GM18858 (cell line): ENCODE data around the gene FHIP1A.
"Not testable (repeated sequence)": the region's sequence is repeated elsewhere in the genome, so short reads cannot be mapped to it uniquely, and the experiment has no call there.

Experiments
- ATAC-seq: cut with Tn5 transposase; IDR thresholded peaks from one replicate; pipeline ENCODE4 v1.9.1; 2021; ENCODE audit not compliant: unreplicated experiment

Gene FHIP1A

DNA sequence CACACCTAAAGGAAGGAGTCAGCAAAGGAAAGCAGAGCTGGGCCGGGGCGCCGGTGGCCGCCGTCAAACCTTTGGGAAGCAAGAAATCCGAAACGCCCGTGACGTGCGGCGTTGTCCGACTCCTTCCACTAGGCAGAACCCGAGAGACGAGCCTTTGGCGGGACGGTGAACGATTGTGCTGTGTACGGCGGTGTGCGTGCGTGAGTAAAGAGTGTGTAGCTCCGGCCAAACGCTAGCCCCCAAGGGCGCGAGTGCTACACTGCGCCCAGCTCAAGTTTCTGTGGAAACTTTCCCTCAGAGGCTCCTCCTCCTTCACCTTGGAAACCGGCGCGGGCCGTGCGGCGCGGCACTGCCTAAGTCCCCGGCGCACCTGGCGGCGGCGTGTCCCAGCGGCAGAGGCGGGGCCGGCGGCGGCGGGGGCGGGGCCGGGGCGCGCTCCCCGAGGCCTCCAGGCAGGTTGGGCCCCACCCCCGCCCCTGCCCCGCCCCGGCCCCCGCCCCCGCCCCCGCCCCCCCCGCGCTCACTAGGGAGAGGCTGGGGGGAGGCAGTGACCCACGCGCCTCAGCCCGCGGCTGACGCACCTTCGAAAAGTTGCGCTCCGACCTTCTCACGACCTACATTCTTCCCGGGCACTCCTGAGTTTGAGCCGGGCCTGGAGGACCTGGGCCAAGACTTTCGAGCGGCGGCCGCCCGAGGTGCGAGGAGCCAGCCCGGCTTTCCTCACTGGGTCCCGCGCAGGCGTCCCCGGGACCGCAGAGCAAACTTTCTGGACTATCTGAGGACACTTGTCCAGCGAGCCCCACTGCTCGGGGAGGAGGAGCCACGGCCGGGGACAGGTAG lies at the start of gene FHIP1A:
Gene FHIP1A, plus strand, starts transcription at position 547 of the 840 bp plus-strand sequence. CDS start 157,084 bp downstream, outside the sequence.
- ATAC-seq, result peak; percentile 86

GRCh38 chr4:151359576-151359975 lies 49.4 kb upstream of the FHIP1A start:
- ATAC-seq, result no peak

- no peak for ATAC-seq
These were observed 47.9 kb upstream of the FHIP1A start for GRCh38 chr4:151361126-151361525.

DNA sequence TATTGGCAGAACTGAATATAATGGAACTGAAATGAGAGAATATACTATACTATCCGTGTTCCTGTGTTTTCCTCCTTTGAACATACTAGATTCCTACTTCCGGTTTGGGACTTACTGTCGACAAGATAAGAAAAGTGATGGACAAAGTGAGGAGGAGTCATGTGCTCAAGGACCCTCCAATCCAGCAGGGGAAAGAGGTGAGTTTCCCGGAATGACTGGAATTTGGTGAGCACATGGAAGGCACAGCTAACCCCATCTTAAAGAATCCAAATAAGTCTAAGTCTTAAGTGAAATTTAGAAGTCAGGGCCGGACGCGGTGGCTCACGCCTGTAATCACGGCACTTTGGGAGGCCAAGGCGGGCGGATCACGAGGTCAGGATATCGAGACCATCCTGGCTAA lies 47.0 kb upstream of the FHIP1A start:
- no peak for ATAC-seq

DNA sequence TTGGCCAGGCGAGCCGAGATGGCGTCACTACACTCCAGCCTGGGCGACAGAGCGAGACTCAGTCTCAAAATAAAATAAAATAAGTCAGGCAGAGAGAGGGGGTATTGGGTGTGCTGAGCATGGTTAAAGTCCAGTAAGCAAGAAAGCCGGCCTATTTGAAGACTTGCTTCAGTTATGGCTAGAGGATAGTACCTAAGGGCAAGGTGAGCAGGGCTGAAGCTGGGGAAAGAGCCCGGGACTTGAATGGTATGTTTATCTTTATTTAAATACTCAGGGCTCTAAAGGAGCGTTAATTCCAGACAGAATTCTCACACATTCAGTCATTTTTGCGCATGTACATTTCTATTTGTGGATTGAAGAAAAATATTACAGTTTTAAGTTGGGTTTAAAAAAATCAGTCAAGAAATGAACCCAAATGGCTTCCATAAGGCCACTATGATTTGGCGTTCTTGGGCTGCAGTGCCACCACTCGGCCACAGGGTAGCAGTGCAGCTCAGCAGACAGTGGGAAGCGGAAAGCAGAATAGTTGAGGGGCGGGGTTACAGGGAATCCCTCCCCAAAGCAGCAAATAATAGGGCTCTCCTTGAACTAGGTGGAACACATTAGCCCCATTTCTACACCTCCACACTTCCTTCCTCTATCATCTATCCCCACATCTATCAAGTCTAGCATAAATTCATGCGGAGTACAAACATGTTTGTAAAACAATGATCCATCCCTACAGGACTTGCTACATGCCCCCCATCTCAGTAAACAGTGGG lies 46.4 kb upstream of the FHIP1A start:
- peak; percentile 93 for ATAC-seq

GRCh38 chr4:151376540-151376939 lies 32.4 kb upstream of the FHIP1A start:
- no peak for ATAC-seq

DNA sequence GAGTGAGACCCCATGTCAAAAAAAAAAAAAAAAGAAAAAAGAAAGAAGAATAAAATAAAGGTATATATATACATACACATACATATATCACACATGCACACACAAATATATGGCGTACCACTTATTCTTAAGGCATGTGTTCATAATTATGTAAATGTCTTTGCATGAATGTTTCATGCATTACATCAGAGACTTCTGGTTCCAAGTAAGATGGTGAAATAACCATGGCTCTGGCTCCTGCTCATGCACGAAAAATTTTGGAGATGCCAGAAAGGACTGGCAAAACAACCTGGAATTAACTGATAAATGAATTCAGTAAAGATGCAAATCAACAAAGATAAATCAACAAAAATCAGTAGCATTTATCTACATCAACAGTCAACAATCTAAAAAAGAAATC lies 19.7 kb upstream of the FHIP1A start:
- ATAC-seq, result no peak

- not testable (repeated sequence) for ATAC-seq
These were observed 19.2 kb upstream of the FHIP1A start for GRCh38 chr4:151389799-151390198.

DNA sequence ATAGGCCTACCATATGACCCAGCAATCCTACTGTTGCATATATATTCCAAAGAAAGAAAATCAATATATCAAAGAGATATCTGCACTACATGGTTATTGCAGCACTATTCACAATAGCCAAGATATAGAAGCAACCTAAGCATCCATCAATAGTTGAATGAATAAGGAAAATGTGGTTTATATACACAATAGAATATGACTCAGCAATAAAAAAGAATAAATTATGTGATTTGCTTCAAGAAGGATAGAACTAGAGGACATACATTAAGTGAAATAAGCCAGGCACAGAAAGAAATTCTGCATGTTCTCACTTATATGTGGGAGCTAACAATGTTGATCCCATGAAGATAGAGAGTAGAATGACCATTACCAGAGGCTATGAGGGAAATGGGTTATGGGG lies 13.1 kb upstream of the FHIP1A start:
- ATAC-seq, result no peak

DNA sequence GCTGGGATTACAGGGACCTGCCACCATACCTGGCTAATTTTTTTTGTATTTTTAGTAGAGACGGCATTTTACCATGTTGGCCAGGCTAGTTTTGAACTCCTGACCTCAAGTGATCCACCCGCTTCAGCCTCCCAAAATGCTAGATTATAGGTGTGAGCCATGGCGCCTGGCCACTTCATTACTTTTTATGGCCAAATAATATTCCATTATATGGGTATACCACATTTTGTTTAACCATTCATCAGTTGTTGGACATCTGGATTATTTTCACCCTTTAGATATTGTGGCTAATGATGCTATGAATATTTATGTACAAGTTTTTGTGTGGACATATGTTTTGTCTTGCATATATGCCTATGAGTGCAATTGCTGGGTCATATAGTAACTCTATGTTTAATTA lies 8.6 kb upstream of the FHIP1A start:
- ATAC-seq, result no peak

DNA sequence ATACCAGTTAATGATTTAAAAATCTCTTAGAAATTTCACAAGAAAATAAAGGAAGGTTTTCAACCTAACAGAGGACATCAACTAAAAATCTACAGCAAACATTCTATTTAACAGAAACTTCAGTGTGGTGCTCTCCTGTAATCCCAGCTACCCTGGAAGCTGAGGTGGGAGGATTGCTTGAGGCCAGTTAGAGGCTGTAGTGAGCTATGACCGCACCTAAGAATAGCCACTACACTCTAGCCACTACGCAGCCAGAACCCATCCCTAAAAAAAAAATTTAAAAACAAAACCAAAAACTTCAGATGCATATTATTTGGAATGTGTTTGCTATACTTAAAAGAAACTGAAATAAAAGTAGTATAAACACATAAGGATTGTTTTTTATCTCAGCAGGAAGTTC lies 7.2 kb upstream of the FHIP1A start:
- ATAC-seq, result no peak

DNA sequence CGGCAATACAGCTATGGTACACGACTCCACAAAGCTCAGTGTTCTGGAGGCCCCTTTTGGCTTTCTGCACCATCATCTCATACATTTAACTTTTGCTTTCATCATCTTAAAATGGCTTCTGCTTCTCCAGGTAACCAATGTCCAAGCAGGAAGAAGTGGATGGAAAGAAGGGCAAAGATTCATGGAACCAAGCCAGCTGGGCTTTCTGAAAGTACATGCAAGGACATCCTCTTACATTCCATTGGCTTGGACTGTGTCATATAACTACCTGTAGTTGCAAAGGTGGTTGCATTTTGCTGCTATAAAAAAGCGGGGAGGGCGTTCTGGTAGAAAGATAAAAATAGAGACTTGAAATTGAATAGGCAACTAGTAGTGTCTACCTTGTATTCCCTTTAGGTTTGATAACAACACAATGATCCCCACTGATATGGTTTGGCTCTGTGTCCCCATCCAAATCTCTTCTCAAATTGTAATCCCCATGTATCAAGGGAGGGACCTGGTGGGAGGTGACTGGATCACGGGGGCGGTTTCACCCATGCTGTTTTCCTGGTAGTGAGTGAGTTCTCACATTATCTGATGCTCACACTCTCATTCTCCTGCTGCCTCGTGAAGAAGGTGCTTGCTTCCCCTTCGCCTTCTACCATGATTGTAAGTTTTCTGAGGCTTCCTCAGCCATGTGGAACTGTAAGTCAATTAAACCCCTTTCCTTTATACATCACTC lies 6.7 kb upstream of the FHIP1A start:
- no peak for ATAC-seq

DNA sequence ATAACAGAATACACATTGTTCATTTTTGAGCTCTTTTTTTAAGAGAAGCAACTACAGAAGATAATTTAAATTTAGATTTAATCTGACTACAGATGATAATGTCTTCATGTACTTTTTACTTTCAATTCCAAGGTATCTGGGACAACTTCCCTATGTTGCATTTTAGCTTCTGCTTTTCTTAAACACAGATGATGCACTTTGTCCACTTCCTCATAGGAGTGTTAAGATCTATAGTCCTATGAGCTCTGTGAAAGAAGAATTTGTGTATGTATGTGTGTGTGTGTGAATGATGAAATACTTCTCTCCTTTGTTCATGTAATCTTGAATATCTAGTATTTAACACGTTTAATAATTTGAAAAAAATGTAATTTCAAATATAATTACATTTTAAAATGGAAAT lies 5.3 kb upstream of the FHIP1A start:
- no peak for ATAC-seq

- not testable (repeated sequence) for ATAC-seq
These were observed 4.2 kb upstream of the FHIP1A start for GRCh38 chr4:151404802-151405201.

GRCh38 chr4:151407018-151407417 lies 2.0 kb upstream of the FHIP1A start:
- no peak for ATAC-seq

DNA sequence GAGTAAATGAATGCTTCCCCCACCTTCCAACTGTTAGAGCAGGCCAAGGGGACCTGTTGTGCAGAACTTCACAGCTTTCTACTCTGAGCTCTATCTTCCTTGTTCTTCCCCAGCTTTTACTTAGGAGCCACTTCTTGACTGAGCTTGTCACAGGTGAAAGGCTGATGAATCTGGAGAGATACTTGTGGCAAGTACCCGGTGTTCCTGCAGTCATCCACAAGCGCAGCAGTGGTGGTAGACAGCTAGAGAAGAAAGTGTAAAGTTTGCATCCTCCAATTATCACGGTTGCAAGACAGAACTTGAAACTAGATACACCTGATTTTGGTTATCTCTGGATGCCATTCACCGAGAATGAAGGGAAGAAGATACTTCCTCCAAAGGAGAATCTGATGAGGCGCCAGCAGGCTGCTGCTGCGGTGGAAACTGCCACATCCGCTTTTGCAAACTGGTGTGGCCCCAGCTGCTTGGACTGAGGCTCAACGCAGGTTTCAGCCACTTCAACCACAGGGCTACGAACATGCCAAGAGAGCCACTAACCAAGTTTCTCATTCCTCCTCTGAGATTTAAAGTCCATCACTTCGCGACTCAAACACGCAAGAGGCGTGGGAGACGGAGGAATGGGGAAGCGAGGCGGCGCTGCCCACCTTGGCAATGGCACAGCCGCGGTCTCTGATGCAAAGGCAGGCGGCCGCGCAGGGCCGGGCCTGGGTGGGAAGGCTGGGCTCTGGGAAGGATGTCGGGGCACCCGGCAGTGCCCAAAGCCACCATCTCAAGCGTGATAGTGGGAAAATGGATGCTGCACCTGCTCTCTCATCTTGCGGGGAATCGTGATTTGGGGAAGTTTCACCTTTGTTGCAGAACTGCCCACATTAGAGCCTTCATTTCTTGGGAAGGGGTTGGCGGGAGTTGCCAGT lies 1.3 kb upstream of the FHIP1A start:
- peak; percentile 66 for ATAC-seq

DNA sequence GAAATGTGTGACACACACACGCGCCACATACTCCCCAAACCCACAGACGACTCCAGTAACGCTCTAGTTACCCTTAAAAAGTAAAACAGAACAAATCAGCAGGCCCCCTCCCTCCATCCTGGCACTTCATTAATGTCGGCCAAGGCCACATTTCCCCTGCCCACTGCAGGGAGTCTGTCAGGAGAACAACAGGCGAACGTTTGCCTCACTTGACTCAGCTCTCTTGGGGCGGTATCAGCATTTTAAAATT lies 671 bp upstream of the FHIP1A start:
- ATAC-seq, result no peak

DNA sequence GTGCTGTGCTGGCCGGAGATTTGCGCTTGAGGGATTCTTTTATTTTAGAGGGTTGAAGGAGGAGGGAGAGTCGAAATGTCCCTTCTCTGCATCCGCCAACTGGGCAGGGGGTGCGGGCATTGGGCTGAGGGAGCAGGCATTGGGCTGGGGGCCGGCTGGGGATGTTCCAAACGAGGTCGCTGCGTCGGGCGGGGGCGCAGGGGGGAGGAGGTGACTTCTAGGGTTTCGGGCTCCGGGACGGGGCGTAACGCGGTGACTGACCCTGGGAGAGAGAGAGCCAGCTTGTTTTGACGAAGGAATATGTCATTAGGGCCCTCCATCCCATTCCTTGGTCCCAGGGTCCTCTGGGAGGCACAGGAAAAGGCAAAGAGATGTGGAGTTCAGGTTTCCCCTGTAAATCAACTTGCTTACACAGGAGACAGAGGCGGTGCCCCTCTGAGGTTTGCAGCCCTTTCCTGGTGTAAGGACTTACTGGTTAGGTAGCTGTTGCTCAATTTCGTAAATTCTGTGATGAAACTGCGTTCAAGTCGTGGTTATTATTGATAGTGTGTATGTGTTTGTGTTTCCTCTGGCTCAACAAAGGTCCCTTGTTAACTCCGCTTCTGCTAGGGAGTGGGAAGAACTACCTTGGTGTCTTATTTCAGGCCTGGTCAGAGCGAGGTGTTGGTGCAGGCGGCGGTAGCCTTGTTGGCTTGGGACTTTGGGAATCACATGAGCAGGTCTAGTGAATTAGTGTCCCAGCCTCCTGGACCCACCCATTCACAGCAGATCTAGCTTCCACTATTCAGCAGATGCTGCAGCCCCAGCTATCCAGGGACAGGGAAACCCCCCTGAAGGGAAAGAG lies 716 bp downstream of the FHIP1A start:
- no peak for ATAC-seq

GRCh38 chr4:151415978-151416377 lies 7.0 kb downstream of the FHIP1A start:
- ATAC-seq, result no peak

DNA sequence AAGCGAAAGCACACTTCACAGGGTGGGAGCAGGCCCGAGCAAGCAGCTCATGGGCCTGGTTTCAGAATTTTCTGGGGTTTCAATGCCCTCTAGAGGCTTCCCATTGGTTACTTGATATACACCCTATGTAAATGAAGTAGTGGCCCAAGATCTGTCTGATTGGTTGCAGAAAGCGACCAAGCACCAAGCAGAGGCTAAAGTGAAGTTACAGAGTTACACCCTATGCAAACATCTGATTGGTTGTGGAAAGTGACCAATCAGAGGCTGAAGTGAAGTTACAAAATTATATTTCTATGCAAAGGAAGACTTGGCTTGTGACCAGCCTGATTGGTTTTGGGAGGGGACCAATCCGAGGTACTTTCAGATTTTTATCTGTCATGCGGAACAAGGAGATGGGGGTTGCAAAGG lies 8.2 kb downstream of the FHIP1A start:
- no peak for ATAC-seq
